MCF 10A (cell line): ENCODE data around the gene SMCP. TPM values are rescaled to one million over a fixed set of nuclear protein-coding genes. Genes with fewer than 3 reads are reported as not detected.

Source experiments
- BruUV-seq: library from RNA; stranded (reverse); fragments of 400-500 nt; replicated peaks from 2 replicates; lab custom pipeline; 2021; lab: Mats Ljungman, UMichigan
- CTCF ChIA-PET: fragments of 300-600 bp; sonication (Branson Sonifier 250); formaldehyde crosslinking; extraction: SDS; loops from one replicate; lab custom pipeline; 2021; ENCODE audit warnings: antibody characterized with exemption, inconsistent platforms; lab: Yijun Ruan, JAX
- POLR2A ChIA-PET: fragments of 300-600, 350-650 bp; sonication (Branson Sonifier 250); formaldehyde crosslinking; extraction: SDS; loops from one replicate; lab custom pipeline; 2020; ENCODE audit warnings: antibody characterized with exemption, inconsistent platforms; lab: Yijun Ruan, JAX
- DNase-seq: peaks from one replicate; pipeline ENCODE4 v3.0.0-alpha.2; 2018; ENCODE audit not compliant: unreplicated experiment
- H3K27ac Mint-ChIP-seq: one replicate; pipeline ENCODE4 v1.8.0; 2022; ENCODE audit warnings: mild to moderate bottlenecking, low read depth, mixed read lengths; ENCODE audit not compliant: unreplicated experiment
- H3K27me3 Mint-ChIP-seq: one replicate; pipeline ENCODE4 v1.8.0; 2022; ENCODE audit warnings: mixed read lengths; ENCODE audit not compliant: insufficient read depth, unreplicated experiment
- H3K36me3 Mint-ChIP-seq: one replicate; pipeline ENCODE4 v1.8.0; 2022; ENCODE audit warnings: mild to moderate bottlenecking, moderate library complexity, mixed read lengths; ENCODE audit not compliant: insufficient read depth, unreplicated experiment
- H3K4me1 Mint-ChIP-seq: one replicate; pipeline ENCODE4 v1.8.0; 2022; ENCODE audit warnings: mixed read lengths; ENCODE audit not compliant: insufficient read depth, unreplicated experiment
- H3K4me3 Mint-ChIP-seq: one replicate; pipeline ENCODE4 v1.8.0; 2022; ENCODE audit warnings: mild to moderate bottlenecking, moderate library complexity, mixed read lengths; ENCODE audit not compliant: unreplicated experiment
- H3K9me3 Mint-ChIP-seq: one replicate; pipeline ENCODE4 v1.8.0; 2022; ENCODE audit warnings: mixed read lengths; ENCODE audit not compliant: unreplicated experiment
- CTCF ChIP-seq: fragments of 200-600 bp; IDR thresholded peaks from one replicate; pipeline ENCODE4 v1.8.0; 2022; ENCODE audit warnings: antibody characterized with exemption, mild to moderate bottlenecking; ENCODE audit not compliant: unreplicated experiment
- intact Hi-C: fragments of 100-400 bp; cut with micrococcal nuclease; formaldehyde crosslinking; loops from 2 replicates; pipeline ENCODE4 v1.14.1; 2022
- total RNA-seq: library from RNA; stranded (reverse); gene quantifications from 2 replicates; pipeline ENCODE4 v1.2.3, GENCODE V29; 2022

The SMCP gene
- total RNA-seq, 1 experiment from 2014 or later = not detected

DNA sequence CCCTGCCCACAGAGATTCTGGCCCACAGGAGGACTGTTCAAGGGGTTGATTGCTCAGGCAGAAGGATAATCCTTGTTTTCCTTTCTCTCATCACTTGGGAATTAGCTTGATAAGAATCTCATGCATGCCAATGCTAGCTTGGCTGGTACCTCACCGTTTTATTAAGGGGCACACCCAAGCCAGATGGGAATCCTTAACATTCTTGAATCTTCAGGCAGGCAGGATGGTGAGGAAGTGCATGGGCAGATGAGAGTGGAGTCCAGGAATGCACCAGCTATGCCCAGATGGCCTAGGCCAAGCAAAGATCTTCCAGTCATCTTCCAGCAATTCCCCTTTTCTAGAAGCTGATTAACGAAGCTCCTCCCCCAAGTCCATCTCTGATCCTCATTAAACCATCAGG, 22.5 kb upstream of the SMCP start:
- CTCF ChIA-PET = interaction anchor here (1.0 to 12.2 kb wide), 4 partner anchors 15 to 640 kb away, joined by 3 to 100 read pairs (median 4); no protein-coding TSS in a partner anchor

GRCh38 chr1:152858062-152858461, 20.1 kb upstream of the SMCP start:
- H3K4me1 Mint-ChIP-seq = no peaks in the 10 kb centered on the region
- TF ChIP-seq CTCF = no peak
- no peaks in the 10 kb centered on the region for H3K9me3 Mint-ChIP-seq
- no peak for DNase-seq
- H3K36me3 Mint-ChIP-seq = no peaks in the 10 kb centered on the region
- intact Hi-C loops = no loop called here
- POLR2A ChIA-PET = no interaction called here
- H3K4me3 Mint-ChIP-seq = no peak overlapping the region
- H3K27me3 Mint-ChIP-seq = no peaks in the 10 kb centered on the region
- CTCF ChIA-PET = interaction anchor here (1.1 to 12.2 kb wide), 3 partner anchors 13 to 389 kb away, joined by 3 to 100 read pairs (median 8); no protein-coding TSS in a partner anchor
- BruUV-seq = no TSS peak
- no peak overlapping the region for H3K27ac Mint-ChIP-seq

More for the DNA sequence above, 22.5 kb upstream of the SMCP start:
- no peaks in the 10 kb centered on the region for H3K36me3 Mint-ChIP-seq
- POLR2A ChIA-PET = interaction anchor here (0.7 to 1.1 kb wide), 2 partner anchors 54 to 94 kb away, joined by 3 to 4 read pairs; no protein-coding TSS in a partner anchor
- TF ChIP-seq CTCF = no peak
- no peaks in the 10 kb centered on the region for H3K4me1 Mint-ChIP-seq
- no peak overlapping the region for H3K4me3 Mint-ChIP-seq
- BruUV-seq = no TSS peak
- intact Hi-C loops = no loop called here
- no peak for DNase-seq
- H3K9me3 Mint-ChIP-seq = no peaks in the 10 kb centered on the region
- no peaks in the 10 kb centered on the region for H3K27me3 Mint-ChIP-seq
- H3K27ac Mint-ChIP-seq = no peak overlapping the region

DNA sequence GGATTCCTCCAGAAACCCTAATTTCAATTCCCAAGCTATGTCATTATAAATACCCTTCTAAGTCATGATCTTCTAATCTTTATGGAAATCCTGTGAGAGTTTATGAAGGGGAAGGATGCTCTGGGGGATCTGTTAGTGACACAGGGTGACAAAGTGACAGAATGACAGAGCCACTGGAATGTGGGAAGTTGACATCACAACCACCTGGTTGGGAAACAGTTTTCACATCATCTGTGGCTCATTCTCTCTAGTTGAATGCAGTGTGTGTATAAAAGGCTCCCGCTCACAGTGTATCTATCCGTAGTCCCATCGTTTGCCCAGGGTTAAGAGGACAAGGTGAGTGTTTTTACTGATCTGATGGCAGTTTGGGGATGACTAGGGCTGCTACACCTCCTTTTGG, 18.4 kb upstream of the SMCP start, which contains the start of gene LCE7A:
TSS of gene LCE7A (plus strand) at position 301 of the 400 bp plus-strand sequence. CDS start 702 bp downstream, outside the sequence.
- no peak within 1 kb of the TSS for H3K27ac Mint-ChIP-seq
- intact Hi-C loops = no loop called here
- POLR2A ChIA-PET = interaction anchor here (0.6 kb wide), 2 partner anchors 73 to 455 kb away, joined by 3 read pairs; no protein-coding TSS in a partner anchor
- no peaks in the 10 kb centered on the region for H3K27me3 Mint-ChIP-seq
- no peaks in the 10 kb centered on the region for H3K4me1 Mint-ChIP-seq
- no peaks in the 10 kb centered on the region for H3K9me3 Mint-ChIP-seq
- no peak for DNase-seq
- no peak within 1 kb of the TSS for H3K4me3 Mint-ChIP-seq
- CTCF ChIA-PET = interaction anchor here (1.4 to 12.2 kb wide), 2 partner anchors 11 to 207 kb away, joined by 8 to 100 read pairs; no protein-coding TSS in a partner anchor
- H3K36me3 Mint-ChIP-seq = no peaks in the 10 kb centered on the region
- BruUV-seq = no TSS peak
- no peak for TF ChIP-seq CTCF

DNA sequence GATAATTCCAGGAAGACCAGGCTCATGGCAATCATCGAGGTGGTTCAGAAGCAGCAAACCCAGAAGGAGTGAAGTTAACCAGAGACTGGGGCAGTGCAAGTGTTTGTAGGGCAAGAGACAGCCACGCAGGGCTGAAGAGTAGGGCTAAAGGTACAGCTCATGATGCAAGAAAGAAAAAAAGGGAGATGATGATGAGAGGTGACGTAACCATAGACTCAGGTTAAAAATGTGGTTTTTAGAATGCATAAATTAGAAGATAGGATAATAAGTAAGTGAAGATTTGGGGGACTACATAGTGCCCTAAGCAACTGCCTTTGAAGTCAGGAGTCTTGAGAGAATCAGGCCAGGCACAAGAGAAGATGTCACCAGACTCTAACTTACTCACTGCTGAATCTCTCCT, 18.0 kb upstream of the SMCP start:
- no peak overlapping the region for H3K27ac Mint-ChIP-seq
- DNase-seq = no peak
- H3K36me3 Mint-ChIP-seq = no peaks in the 10 kb centered on the region
- no peaks in the 10 kb centered on the region for H3K9me3 Mint-ChIP-seq
- H3K4me3 Mint-ChIP-seq = no peak overlapping the region
- no peak for TF ChIP-seq CTCF
- no peaks in the 10 kb centered on the region for H3K27me3 Mint-ChIP-seq
- no TSS peak for BruUV-seq
- intact Hi-C loops = no loop called here
- ChIA-PET POLR2A (interaction anchor here (0.6 kb wide), 2 partner anchors 72 to 455 kb away, joined by 3 read pairs; no protein-coding TSS in a partner anchor), CTCF (interaction anchor here (0.7 to 12.2 kb wide), 5 partner anchors 11 to 367 kb away, joined by 3 to 100 read pairs (median 4); no protein-coding TSS in a partner anchor)
- no peaks in the 10 kb centered on the region for H3K4me1 Mint-ChIP-seq
